GM21528 (cell line): Measurements from ENCODE around the gene SLC5A10.
A peak's percentile ranks its signal among the peaks of the same experiment; 100 is the strongest.
"Not testable (repeated sequence)": the region's sequence is repeated elsewhere in the genome, so short reads cannot be mapped to it uniquely, and the experiment has no call there.

Experiments
- ATAC-seq: cut with Tn5 transposase; IDR thresholded peaks from one replicate; pipeline ENCODE4 v1.9.1; 2021; ENCODE audit warnings: mild to moderate bottlenecking, moderate library complexity; ENCODE audit not compliant: unreplicated experiment, low FRiP score

Gene SLC5A10

GRCh38 chr17:19016297-19016696 lies 64.3 kb downstream of the SLC5A10 start:
- ATAC-seq: no peak

DNA sequence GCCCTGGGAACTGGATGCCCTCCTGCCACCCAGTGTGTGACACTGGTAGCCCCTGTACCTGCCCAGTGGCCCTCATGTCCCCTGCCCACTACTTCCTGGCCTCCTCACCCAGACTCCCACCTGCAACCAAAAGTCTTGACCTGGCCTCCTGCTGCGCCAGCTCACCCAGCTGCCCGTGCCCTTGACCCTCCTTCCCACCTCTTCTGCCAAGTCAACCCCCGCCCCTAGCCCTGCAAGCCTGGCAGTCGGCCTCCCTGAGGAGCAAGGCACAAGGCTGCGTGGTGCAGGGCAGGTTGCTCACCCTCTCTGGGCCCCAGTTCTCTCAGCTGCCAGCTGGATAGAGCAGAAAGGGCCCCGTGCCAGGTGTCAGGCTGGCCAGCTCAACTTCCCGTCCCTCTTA lies 64.9 kb downstream of the SLC5A10 start:
- ATAC-seq: no peak

DNA sequence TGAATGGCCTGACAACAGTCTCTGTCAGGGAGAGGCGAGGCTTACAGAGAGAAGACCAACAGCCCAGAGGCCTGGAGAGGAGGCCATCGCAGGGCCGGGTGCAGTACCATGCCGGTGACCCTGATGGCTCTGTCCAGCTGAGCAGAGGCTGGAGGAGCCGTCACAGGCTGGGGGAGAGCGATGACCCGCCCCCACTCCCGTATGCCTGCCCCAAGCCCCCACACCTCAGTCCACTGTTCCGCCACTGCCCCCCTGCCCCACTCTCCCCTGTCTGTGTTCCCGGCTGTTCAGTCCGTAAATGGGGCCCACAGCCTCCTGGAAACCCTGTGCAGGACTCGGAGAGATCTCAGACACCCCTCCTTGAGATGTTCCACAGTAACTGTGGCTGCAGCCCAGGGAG lies 65.4 kb downstream of the SLC5A10 start:
- ATAC-seq: no peak

GRCh38 chr17:19017804-19018599 lies 66.0 kb downstream of the SLC5A10 start:
- ATAC-seq: no peak

DNA sequence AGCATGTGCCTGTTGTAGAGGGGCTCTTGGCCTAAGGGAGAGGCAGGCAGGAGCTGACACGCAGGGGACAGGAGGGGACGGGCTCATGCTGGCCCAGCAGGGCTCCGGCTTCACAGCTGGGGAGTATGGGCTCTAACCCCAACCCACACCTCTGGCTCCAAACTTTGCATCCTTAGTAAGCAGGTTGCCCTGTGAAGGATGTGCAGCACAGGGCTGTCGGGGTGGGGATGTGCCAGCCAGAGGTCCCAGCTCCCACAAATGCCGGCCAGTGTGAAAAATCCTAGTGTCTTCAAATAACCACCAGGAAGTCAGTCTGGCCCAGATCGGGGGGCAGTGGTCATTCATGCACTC lies 66.6 kb downstream of the SLC5A10 start:
- no peak for ATAC-seq

- no peak for ATAC-seq
These were observed 67.3 kb downstream of the SLC5A10 start for GRCh38 chr17:19019041-19019941.

GRCh38 chr17:19020016-19020415 lies 68.1 kb downstream of the SLC5A10 start:
- no peak for ATAC-seq

GRCh38 chr17:19021011-19021621 lies 69.2 kb downstream of the SLC5A10 start:
- ATAC-seq: not testable (repeated sequence)

GRCh38 chr17:19021622-19022083 lies 69.7 kb downstream of the SLC5A10 start:
- no peak for ATAC-seq

GRCh38 chr17:19022128-19022527 lies 70.2 kb downstream of the SLC5A10 start:
- ATAC-seq: no peak

DNA sequence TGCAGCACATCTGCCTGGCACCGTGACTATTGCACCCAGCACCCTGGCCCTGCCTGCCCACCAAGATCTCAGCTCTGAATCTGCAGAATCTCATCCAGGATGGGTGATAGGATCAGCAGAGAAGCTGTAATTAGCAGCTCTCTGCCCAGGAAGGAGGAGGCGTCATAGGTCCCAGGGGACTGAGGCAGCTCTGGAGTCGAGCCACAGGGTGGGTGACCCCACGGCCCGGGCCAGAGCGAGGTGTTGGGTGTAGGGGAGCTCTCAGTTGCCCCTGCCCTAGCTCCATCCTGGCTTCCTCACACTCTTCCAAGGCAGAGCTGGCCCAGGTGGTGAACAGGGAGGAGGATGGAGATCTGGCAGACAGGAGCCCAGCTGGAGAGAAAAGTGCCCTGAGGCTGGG lies 70.8 kb downstream of the SLC5A10 start:
- ATAC-seq: no peak

DNA sequence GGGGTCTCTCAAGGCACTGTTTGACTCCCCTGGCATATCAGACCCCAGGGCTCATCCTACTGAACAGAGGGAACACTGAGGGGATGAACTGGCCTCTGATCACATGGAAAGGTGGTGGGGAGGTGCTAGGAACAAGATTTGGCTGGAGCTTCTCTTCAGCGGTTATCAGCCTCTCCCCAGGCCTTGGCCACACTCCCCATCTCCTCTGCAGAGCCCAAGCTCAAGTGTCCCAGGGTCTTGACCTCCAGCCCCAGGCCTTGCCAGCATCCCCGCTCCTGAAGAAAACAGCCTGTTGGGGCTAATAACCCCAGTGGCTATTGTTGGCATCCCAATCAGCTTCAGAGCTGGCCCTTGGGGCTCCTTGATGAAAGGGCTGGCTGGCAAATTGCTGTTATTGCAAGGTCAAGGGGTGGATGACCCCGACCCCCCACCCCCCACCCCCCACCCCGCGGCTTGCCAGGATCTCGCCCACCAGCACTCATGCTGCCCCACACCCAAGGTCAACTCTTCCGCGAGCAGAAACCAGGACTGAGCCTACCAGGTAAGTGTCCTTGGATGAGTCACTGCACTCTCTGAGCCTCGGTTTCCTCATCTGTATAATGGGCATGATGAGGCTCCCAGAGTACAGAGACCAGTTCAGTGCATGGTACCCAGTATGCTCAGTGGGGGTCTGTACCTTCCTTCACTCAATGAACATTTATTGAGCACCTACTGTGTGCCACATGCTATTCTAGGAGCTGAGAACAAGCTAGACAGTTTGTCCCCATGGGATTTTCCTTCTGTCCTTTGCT lies 71.4 kb downstream of the SLC5A10 start:
- ATAC-seq: no peak

- ATAC-seq: no peak
These were observed 72.4 kb downstream of the SLC5A10 start for GRCh38 chr17:19024101-19025078.

DNA sequence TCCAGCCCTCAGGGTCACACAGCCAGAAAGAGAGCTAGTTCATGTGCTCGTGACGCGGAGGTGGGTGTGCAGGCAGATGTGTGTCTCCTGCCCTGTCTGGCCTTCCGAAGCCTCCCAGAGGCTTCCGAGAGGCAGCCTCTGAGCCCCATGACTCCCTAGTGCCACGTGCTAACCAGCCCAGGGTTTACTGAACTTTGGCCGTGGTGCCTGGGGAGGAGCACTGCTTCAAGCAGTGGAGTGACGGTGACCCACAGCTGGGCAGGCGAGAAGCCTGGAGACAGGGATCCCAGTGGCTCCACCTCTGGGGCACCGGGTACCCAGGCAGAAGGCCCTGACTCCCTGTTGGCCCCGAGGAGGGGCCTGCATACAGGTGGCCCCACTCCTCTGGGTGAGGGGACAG lies 76.7 kb downstream of the SLC5A10 start:
- not testable (repeated sequence) for ATAC-seq

DNA sequence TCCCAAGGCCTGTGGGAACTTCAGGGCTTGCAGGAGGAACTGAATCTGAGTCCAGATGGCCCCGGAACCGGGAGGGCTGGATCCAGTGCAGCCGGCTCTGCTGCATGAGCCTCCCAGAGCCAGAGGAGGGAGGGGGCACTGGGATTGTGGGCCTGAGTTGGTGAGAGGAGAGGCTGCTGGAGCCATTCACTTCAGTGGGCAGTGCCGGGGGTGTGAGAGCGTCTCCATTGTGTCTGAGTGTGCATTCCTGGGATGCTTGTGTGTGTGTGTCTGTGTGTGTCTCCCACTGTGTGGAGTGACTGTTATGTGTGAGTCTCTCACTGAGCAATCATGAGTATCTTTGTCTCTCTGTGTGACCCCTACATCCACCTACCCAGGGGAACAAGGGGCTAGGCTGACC lies 77.8 kb downstream of the SLC5A10 start:
- ATAC-seq: not testable (repeated sequence)

GRCh38 chr17:19030771-19031449 lies 78.9 kb downstream of the SLC5A10 start:
- ATAC-seq: not testable (repeated sequence)

- ATAC-seq: not testable (repeated sequence)
These were observed 79.8 kb downstream of the SLC5A10 start for GRCh38 chr17:19031729-19032128.

- ATAC-seq: peak; percentile 47
These were observed 80.5 kb downstream of the SLC5A10 start for GRCh38 chr17:19032377-19032988.
